Astrocyte of the cerebellum (primary cell): ENCODE measurements around the gene CMTM1.
"Not testable (repeated sequence)": the region's sequence is repeated elsewhere in the genome, so short reads cannot be mapped to it uniquely, and the experiment has no call there.

Experiments used
- DNase-seq: peaks from one replicate; pipeline ENCODE4 v3.0.0-alpha.2; 2011; ENCODE audit warnings: low read depth
- H3K4me3 ChIP-seq: 2 replicates; pipeline ENCODE4 v1.5.1; 2011; ENCODE audit warnings: mild to moderate bottlenecking, low read depth, low read length, moderate library complexity
- in situ Hi-C: cut with HindIII; loops from 2 replicates; pipeline ENCODE4 v1.10.0; 2017; ENCODE audit warnings: low sequenced_read_pairs
- TF ChIP-seq, protein P1 (sequence below): IDR thresholded peaks from 2 replicates; pipeline ENCODE4 v1.5.1; 2012; ENCODE audit warnings: low read length, low read depth, moderate library complexity, mild to moderate bottlenecking; ENCODE audit errors: missing control alignments

The CMTM1 gene

DNA sequence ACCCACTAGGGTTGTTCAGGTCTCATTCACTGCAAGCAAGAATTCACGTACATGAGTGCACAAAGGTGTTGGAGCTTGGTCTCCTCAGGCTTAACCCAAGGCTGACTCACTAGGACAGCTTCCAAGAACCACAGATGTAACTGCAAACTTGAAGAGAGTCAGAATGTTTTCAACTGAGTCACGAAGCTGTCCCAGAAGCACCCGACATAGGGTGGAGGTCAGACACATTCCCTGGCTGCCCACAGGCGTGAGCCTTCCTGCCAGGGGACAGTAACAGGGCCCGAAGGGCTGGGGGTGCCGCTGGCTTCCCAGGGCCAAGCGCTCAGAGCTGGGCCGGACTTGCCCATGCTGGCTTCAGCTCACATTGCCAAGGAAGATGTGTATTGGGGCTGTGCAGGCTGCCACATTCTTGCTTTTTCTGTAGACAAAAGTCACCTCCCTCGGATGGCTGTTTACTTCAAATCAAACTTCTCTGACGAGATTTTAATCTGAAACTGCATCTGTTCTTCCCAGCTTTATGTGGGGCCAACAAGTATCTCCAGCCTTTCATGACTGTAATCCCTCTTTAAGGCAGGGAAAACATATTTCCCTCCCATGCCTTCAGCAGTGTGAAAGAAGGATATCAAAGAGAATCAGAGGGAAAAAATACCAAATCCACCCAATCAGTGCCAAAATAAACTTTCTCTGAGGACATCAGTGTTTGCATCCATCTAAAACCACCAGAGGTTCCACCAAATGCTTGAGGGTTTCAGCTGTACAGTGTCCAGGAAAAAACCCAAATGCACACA, 52.5 kb downstream of the CMTM1 start:
- DNase-seq = peak; percentile 97
- TF ChIP-seq, protein P1, sequence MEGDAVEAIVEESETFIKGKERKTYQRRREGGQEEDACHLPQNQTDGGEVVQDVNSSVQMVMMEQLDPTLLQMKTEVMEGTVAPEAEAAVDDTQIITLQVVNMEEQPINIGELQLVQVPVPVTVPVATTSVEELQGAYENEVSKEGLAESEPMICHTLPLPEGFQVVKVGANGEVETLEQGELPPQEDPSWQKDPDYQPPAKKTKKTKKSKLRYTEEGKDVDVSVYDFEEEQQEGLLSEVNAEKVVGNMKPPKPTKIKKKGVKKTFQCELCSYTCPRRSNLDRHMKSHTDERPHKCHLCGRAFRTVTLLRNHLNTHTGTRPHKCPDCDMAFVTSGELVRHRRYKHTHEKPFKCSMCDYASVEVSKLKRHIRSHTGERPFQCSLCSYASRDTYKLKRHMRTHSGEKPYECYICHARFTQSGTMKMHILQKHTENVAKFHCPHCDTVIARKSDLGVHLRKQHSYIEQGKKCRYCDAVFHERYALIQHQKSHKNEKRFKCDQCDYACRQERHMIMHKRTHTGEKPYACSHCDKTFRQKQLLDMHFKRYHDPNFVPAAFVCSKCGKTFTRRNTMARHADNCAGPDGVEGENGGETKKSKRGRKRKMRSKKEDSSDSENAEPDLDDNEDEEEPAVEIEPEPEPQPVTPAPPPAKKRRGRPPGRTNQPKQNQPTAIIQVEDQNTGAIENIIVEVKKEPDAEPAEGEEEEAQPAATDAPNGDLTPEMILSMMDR = no peak
- H3K4me3 ChIP-seq = no peak overlapping the region
- in situ Hi-C loops = no loop called here

DNA sequence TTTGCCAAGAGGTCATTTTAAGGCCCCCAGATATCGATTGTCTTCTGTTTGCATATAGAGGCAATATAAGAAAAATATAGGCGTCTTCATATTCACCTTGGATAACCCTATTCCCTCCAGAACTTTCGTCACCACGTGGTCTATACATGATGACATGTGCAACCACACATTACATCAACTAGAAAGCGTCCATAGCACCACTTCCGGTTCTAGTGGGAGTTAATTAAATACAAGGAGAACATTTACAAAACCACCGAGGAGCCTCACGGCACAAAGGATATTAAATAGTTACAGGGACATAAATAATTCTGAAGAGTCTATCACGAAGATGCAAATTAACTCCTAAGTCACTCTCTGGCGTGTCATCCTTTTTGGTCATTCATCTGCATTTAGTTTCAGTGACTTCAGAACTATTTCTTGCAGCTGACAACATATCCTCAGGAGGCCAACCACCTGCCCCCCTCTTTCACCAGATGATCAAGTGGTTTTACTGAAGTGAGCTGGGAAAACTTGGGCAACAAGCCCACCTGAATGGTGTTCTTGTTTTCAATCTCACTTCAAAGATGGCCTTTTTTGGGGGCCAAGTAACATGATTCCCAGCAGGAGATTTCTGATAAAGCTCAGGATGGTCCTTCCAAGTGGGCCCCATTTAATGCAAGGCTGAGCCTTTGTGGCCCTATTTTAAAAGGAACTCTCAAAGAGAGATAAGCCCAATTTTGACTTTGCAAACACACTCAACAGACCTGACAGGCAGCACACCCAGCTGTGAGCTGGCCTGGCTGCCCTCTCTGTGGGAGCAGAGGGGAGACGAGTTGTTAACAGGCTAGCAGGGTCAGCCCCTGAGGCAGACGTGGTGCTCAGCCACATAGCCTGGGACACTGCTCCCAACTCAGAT, 53.5 kb downstream of the CMTM1 start:
- in situ Hi-C loops = loop anchor here (5.0 kb wide), 1 partner anchor 43 kb away; no protein-coding TSS in a partner anchor
- DNase-seq = peak; percentile 77
- H3K4me3 ChIP-seq = no peak overlapping the region
- TF ChIP-seq, protein P1 = no peak

DNA sequence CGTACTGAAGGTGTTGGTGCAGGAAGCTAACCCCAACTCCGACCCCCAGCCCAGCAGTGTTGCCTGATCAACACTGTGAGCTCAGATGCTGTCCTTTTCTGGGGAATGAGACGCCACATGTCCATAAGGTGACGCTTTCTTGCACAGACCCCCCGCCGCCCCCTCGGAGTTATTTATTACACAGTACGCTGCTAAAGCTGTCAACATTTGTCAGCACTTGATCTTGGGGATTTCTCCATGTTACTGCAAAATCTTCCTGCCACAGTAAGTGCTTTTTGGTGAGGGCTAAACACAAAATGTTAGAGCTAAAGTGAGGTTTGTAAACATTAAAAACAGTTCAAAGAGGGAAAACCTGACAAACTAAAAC, 54.2 kb downstream of the CMTM1 start:
- no peak for DNase-seq
- in situ Hi-C loops = loop anchor here (5.0 kb wide), 1 partner anchor 42 kb away; no protein-coding TSS in a partner anchor
- TF ChIP-seq, protein P1 = no peak
- no peak overlapping the region for H3K4me3 ChIP-seq

DNA sequence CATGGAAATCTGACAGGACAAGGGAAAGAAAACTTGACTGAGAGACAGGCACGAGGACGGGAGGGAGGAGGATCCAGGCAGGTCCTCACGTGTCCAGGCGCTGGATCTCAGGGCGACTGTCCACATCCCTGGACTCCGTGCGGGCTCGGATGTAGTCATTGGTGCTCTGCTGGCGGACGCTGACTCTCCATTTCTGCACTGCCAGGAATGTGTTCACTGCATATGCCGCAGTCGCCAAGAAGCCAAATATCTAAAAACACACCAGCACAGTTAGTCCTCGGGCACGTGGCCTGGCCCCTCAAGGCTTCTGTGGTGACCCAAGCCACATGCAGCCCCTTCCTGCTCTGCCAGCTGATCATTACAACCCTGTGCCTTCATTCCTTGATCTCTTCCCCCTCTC, 55.7 kb downstream of the CMTM1 start:
- H3K4me3 ChIP-seq = no peak overlapping the region
- no peak for DNase-seq
- in situ Hi-C loops = loop anchor here (5.0 kb wide), 1 partner anchor 40 kb away; no protein-coding TSS in a partner anchor
- TF ChIP-seq, protein P1 = no peak

DNA sequence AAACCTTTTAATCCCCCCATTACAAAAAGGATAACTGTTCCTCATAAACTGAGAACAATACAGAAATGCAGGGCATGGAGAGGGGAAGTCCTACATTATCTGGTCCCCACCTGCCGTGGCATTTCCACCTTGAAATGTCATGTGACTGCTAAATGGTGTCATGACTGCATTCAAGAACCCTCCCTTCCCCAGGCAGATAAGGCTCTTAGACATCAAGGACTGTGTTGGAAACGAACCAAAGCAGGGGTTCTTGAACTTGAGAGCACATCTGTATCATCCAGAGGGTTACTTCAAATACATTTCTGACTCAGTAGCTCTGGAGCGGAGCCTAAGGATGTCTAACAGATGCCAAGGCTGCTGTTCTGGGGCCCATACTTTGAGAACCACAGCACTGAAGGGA, 56.6 kb downstream of the CMTM1 start:
- DNase-seq = no peak
- in situ Hi-C loops = loop anchor here (5.0 kb wide), 1 partner anchor 39 kb away; no protein-coding TSS in a partner anchor
- TF ChIP-seq, protein P1 = no peak
- H3K4me3 ChIP-seq = no peak overlapping the region

DNA sequence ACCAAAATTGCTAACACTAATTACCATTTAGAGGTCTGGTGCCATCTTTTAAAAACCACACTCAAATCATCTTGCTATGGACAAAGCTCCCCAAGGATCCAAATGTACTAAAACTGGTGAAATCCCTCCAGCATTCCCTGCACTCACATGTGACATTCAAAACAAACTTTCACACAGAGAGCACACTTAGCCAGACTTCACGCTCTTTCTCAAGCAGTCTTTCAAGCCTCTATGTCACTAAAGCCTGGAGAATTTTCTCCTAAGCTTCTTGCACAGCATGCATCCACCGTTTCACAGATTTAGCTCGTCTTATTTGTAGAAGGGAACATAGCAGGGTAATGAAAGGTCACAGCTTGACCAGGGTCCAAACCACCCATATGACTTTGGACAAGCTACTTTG, 57.5 kb downstream of the CMTM1 start:
- DNase-seq = no peak
- TF ChIP-seq, protein P1 = no peak
- in situ Hi-C loops = loop anchor here (5.0 kb wide), 1 partner anchor 39 kb away; no protein-coding TSS in a partner anchor

DNA sequence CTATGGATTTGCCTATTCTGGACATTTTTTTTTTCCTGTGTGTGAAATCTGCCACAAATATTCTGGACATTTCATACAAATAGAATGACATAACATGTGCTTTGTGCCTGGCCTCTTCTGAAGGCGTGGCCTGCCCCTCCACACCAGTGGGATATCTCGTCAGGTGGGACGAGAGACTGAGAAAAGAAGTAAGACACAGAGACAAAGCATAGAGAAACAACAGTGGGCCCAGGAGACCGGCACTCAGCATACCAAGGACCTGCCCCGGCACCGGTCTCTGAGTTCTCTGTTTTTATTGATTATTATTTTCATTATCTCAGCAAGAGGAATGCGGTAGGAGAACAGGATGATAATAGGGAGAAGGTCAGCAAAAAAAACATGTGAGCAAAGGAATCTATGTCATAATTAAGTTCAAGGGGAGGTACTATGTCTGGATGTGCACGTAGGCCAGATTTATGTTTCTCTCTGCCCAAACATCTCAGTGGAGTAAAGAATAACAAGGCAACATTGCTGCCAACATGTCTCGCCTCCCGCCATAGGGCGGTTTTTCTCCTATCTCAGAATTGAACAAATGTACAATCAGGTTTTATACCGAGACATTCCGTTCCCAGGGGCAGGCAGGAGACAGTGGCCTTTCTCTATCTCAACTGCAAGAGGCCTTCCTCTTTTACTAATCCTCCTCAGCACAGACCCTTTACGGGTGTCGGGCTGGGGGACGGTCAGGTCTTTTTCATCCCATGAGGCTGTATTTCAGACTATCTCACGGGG, 61.6 kb downstream of the CMTM1 start:
- H3K4me3 ChIP-seq, in situ Hi-C loops, DNase-seq: not testable (repeated sequence)

More for the DNA sequence above, 57.5 kb downstream of the CMTM1 start:
- no peak overlapping the region for H3K4me3 ChIP-seq
